ENCODE data around the gene CRYGB.
A peak's percentile ranks its signal among the peaks of the same experiment; 100 is the strongest.

The CRYGB gene, protein sequence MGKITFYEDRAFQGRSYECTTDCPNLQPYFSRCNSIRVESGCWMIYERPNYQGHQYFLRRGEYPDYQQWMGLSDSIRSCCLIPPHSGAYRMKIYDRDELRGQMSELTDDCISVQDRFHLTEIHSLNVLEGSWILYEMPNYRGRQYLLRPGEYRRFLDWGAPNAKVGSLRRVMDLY

DNA sequence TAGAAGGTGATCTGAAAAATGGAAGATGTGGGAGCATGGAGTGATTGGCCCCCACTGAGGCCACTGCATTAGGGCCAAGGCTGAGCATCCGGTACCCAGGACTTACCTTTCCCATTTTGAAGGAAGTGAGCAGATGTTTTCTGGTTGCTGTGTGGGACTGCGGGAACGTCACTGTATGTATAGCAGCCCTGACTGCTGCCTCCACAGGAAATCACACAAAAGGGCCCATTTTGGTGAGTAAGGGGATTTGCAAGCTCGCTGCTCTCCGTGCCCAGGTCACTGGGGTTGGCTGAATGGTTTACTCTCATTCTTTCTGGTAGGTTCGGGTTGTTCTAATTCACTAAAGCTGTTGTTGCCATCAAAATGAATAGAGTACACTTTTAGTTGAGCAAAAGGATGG is at the start of gene CRYGB:
TSS of gene CRYGB (minus strand) at position 153 of the 400 bp plus-strand sequence. CDS start at position 115, 38 bp downstream.
- DNase-seq, result no peak

DNA sequence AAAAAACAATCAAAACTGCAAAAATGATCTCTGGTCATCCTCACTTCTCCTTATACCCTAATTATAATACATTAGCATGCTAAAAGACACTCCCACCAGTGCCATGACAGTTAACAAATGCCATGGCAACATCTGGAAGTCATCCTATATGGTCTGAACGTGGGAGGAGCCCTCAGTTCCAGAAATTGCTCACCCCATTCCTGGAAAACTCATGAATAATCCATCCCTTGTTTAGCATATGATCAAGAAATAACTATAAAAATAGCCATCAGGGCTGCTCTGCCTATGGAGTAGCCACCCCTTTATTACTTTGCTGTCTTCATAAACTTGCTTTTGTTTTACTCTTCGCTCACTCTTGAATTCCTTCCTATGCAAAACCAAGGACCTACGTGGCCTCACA is 49.6 kb upstream of the CRYGB start:
- no peak for DNase-seq

DNA sequence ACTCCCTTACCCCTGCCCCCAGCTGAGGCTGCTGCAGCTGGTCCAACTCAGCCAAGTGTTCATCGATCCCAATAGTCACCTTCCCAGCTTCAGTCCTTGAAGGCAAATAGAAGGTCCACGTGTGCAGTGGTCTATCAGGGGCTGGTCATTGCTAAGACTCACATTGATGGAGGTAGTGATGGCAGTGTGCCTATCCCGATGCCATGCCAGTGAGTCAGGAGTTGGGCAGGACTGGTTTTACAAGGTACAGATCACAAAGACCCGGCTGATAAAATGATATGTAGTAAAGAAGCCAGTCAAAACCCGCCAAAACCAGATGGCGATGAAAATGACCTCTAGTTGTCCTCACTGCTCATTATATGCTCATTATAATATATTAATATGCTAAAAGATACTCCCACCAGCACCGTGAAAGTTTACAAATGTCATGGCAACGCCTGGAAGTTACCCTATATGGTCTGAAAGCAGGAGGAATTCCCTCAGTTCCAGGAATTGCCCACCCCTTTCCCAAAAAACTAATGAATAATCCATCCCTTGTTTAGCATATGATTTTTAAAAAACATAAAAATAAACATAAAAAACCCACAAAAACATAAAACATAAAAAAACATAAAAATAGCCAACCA is 46.8 kb upstream of the CRYGB start:
- DNase-seq, result no peak

DNA sequence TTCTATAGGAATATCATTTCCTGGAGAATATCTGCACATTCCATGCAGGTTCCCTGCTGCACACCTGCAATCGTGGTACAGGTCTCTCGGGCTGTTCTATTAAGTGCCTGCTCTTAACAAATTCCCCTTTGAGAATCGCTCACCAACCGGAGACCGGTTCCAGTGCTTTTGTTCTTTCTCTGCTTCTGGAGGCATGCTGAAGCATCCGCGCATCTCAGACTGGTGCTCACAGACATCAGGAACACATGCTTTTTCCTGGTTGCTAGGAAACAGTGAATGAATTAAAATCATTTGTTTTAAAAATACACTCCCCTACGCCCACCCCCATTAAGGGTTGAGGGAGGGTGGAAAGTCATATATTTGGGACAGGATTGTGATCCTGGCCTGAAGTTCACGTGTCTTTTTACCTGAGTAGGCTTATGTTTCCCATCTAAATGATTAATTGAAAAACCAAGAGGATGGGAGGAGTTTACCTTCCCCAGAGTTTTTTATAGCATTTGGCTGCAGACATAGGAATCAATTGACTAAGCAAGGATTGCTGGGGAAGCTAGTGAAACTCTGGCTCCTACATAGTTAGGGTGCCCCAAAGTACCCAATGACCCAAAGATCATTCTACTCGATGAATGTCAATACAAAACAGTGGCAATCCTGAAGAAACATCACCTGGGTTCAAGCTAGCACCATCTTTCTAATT is 44.0 kb upstream of the CRYGB start, which contains the start of gene C2orf80:
TSS of gene C2orf80 (minus strand) at position 221 of the 694 bp plus-strand sequence. CDS start 3,044 bp downstream, outside the sequence.
- DNase-seq, result no peak

DNA sequence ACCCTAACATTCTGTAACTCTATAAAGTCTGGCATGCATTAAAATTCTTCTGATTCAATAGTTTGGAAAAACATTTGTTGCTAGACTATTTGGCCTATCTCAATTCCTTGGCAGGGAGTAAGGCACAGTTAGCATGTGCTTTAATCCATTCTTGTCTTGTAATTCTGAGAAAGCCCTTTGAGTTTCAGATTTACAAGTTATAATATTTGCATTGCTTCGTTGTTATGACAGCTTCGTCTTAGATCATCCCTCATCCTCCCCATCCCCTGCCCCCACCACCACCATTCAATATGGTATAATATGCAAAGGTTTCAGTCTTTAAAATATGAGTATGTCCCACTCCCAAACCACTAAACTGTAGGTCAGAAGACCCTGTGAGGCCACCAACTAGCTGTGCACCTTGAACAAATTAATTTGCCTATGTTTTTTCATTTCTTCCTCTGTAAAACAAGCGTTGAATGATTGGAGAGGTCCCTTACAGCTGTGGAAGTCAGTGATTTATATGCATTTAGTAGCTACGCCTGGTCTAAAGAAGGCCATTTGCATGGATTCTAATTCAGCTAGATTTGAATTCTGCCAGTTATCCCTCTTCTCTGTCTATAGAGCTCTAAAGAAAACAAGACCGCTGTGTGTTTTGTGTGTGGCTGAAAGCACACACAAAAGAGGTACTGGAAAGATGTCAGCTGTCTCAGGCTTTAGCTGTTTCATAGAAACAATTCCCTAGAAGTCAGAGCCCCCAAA is 43.3 kb upstream of the CRYGB start:
- DNase-seq, result no peak

DNA sequence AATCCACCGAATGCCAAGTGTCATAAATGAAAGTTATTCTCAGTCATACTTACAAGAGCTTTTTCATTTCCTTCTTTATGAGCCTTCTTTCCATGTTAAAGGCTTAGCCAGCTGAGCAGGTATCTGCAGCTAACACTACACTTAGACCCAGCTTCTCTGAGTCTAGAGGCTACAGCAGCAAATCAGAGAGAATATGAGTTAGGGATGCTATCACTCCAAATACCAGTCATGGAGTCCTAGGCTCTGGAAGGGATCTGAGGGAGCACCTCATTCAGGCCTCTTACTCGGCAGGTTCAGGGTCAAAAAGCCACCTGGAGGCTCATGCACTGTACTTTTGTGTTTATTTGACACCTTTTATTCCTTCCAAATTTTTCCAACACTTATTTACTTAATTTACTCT is 40.9 kb upstream of the CRYGB start:
- DNase-seq, result no peak

DNA sequence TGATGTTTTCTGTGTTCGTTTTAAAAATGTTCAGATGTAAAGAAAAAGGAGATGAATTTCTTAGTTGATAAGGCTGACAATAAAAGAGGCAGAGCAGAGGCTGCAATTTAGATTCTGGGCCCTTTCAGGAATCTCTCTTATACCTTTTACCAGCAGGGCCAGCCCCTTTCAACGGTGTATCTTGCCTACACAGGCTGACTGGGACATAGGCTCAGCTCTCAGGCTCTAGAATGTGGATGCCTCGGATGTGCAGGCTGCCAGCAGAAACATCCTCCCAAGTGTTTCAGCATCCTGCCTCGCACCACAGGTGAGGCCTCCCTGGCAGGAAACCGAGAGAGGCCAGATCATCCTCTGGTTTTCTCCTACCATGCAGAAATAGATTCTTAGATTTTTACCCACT is 40.5 kb upstream of the CRYGB start:
- no peak for DNase-seq

DNA sequence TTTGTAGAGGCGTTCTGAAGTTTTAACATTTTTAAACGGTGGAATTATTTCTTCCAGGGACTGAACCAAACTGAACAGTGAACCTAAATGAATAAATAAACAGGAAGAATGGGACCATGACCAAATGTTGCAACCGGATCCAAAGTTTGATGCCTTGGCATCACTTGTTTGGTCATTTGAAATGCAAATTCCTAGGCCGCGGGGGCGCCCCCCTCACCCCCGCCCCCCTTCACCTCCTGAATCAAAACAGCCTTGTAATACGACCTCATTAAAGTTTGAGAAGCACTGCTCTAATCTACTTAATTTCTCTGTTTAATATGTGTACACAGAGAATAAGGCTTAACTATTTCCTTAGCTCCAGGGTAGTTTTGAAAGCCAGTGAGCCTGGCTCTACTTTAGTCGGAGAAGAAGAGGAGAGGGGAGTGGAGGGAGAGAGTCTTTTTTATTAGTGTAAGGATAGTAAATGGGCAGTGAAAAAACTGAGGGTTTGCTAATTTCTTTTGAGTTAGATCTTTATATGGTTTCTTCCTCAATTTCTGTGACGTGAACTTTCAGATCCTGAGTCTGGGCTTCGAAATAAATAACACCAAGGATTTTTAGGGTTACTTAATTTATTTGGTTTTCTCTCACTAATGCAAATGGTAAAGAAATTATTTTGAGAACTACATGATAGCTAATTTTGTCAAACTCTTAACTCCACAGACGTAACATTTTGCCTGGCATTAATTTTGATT is 38.2 kb upstream of the CRYGB start:
- no peak for DNase-seq

DNA sequence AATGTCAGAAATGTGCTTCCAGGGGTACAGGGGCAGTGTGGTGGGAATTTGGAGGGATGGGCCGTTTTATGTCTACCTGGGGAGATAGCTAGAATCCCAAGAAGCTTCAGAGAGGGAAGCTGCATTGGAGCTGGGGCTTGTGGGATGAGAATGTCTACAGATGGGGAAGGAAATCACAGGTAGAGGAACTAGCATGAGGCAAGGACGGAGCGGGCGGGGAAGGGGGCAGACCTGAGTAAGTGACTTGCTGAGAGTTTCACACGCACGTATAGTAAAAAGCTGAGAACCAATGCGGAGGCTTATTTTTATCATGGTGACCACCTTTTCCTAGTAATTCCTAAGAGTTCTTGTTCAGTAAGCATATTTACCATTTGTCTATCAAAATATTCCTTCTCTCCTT is 37.6 kb upstream of the CRYGB start:
- peak in 1 of 2 donors; percentile 7 for DNase-seq

DNA sequence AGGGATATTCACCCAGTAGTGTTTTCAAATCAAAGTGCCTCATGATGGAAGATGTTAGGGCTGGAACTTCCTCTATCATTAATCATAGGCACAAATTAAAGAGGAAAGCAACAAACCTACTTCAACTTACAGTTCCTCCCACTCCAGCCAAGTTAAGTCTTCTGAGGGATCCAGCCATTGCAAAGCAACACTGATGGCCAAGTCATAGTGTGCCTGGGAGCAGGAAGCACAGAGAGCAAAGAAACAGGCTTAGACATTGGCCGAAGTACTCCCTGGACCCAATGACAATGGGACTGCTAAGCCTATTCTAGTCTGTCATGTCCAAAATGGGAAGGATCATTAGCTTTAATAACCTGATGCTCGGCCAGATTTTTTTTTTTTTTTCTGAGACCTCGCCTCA is 36.9 kb upstream of the CRYGB start:
- no peak for DNase-seq

DNA sequence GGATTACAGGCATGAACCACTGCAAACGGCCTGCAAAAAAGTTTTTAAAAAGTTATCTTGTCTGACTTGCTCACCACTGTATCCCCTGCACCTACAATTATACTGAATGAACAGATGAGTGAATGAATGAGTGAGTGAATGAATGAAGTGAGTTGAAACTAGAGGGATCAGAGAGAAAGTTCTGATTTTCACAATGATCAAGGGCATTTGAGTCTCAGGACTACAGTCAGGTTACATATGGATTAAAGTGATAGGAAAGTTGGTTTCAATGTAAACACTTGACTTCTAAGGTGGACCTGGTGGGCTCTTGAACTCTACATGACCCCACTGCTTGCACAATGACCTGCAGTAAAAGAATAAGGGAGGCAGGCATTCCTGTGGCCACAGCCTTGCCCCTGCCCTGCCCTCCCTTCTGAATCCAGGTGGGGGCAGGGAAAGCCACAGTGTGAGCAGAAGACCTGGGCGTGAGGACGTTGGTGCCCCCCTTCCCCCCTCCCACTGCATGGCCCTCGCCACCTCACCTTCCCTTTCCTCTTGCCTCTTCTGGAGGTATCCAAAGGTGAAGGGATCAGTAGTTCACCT is 33.2 kb upstream of the CRYGB start:
- no peak for DNase-seq

DNA sequence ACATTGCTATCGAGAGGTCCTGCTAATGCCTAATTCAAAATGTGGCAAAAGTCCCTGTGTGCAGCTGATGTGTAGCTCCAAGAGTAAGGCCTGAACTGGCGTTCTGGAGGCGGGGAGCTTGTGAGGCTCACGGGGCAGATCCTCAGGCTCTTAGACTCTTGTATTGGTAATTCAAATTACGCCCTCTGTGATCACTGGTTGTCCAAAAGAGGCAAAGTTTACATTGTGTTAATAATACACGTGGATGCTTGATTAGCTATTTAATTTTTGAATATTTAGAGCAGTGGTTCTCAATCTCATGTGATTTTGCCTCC is 29.8 kb upstream of the CRYGB start:
- DNase-seq, result no peak

DNA sequence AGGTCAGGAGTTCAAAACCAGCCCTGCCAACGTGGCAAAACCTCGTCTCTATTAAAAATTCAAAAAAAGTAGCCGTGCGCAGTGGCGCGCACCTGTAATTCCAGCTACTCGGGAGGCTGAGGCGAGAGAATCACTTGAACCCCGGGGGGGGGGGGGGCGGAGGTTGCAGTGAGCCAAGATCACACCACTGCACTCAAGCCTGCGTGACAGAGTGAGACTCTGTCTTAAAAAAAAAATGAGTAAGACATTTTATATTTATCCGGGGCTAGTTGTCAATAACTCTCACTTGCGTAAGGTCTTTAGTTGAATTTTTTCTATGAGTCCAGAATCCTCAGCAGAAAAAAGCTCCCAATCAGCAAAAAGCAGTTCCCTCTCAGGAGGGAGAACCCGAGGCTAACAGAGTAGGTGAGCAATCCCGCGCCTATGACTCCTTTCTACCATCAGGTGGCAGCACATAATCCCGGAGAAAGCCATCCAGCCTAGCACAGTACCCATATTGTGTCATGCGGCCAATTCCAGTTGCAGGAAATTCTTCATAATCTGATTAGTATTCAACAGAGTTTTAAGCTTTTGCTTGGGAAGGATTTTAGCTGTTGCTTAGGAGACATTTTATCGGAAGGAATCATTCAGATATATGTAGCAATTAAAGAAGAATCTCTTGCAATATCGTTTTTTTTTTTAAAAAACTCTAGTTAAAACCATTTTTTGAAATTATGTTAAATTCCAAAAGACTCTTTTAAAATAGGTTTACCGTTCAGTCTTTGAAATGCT is 29.3 kb upstream of the CRYGB start:
- DNase-seq, result peak; percentile 59

DNA sequence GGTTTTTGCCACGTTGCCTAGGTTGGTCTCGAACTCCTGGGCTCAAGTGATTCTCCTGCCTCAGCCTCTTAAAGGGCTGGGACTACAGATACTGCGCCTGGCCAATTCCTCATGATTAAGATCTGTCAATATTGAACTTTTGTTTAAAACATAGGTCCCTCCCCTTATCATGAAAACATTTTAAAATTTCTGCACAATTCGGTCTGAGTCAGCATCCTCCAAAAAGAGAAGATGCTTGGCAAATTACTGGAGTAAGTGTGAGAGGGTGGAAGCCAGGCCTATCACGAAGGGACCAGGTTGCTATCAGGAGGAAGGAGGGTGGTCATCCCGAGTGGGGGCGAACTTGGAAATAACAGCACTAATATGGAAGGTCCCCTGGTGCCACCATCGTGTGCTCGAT is 28.2 kb upstream of the CRYGB start:
- DNase-seq, result no peak

DNA sequence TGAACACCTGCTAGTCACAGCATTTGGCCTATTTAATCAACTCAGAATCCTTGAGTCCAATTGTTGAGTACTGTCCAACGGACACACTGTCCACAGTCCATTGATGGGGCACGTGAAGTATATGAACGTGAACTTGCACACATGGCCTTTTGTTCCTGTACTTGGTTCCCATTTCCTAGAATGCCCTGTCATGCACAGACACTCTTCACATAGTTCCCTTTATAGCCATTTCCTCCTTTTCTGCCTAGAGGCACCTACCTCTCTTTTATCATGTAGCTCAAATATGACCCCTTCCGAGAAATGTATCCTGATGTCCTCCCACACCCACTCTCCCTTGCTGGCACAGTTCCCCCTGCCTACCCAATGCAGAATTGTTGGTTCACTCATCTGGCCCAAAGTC is 26.2 kb upstream of the CRYGB start:
- peak in 1 of 2 donors; percentile 16 for DNase-seq

DNA sequence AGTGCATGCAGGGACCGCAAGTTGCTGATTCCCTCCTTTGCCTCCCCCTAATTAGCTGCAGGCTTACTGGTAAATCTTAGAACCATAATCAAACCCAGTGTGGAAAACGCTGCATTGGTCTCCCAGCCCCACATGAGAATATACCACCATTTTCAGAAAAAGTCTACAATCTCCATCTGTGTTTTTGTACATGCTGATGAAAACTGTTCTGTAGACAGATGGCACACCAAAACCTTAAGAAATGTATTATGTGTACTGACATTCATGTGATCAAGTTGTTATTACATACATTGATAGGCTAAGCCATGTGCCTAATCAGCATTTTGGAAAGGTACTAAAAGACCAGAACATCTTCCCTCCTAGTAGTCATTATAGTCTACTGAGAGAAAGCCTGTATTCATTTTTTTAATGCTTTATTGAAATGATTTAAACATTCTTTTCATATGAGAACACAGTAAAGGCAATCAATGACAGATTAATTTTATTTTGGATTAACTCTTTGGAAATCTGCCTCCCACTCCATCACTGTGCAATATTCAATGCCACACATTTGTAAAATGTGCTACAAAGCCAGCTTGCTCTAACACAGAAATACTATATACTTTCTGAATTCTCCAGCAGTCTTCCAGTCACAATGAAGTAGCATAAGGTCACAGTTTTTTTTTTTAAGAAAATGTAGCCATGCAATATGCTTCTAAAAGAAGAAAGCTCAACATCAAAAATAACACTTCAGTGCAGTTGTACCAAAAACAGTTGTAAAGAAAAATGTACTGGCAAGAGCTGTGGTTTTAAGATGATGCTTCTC is 19.2 kb upstream of the CRYGB start:
- DNase-seq, result no peak

DNA sequence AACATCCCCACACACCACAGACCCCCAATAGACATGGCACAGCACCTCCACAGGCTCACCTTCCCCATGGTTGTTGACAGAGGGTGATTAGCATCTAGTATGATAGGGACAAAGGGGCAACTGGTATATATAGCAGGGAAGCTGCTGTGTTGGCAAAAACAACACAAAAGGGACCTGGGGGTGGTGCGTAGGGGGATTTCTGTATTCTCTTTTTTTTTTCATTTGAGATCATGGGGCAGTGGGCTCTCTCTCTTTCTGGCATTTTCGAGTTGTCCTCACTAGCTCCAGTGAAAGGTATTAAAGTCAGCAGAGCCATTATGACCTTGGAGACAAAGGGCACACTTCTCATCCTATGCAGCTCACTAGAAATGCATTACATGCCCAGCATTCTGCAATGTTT is 17.5 kb upstream of the CRYGB start, which contains the start of gene CRYGA:
TSS of gene CRYGA (minus strand) at position 101 of the 400 bp plus-strand sequence. CDS start at position 68, 33 bp downstream.
- DNase-seq, result no peak

DNA sequence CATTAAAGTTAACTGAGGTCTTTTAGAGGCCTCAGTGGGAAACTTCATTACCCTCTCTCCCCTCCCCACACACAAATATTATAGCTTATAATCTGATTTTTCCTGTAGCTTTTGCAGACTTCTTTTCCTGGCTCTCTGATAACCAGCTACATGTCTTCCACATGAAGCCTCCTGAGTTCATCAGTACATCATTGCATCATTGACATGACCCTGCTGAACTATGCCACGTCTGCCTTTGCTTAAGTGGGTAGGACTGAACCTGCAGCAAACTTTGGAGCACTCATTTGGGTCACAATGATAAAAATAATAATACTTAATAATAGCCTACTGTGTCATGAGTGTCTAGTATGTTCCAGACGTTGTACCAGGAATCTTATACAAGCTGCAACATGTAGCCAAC is 10.5 kb upstream of the CRYGB start:
- no peak for DNase-seq

DNA sequence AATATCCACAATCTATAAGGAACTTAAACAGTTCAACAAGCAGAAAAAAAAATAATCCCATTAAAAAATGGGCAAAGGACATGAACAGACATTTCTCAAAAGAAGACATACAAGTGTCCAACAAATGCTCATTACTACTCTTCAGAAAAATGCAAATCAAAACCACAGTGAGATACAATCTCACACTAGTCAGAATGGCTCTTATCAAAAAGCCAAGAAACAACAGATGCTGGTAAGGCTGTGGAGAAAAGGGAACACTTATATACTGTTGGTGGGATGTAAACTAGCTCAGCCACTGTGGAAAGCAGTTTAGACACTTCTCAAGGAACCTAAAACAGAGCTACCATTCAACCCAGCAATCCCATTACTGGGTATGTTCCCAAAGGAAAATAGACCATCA is 7.2 kb upstream of the CRYGB start:
- DNase-seq, result no peak

DNA sequence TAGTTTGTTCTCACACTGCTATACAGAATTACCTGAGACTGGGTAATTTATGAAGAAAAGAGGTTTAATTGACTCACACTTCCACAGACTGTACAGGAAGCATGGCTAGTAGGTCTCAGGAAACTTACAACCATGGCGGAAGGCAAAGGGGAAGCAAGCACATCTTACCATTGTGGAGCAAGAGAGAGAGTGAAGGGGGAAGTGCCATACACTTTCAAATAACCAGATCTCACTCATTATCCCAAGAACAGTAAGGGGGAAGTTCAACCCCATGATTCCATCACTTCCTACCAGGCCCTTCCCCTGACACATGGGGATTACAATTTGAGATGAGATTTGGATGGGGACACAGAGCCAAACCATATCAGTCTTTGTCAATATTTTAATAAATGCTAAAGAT is 5.0 kb upstream of the CRYGB start:
- no peak for DNase-seq

DNA sequence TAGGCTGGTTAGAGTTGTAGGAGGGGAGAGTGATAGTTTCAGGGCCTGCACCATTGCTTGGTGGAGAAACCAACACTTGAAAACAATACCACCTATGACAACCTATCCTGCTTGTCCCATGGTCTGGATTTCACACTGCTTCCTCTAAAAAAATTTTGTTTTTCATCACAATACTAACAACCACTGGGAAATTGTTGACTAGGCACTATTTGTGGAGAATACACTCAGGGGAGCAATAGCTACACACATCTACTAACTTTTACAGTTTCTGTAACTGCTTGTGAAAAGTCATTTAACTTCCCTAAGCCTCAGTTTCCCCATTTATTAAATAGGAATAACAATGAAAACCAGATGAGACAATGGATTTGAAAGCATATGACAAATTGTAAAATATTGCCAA is 4.1 kb upstream of the CRYGB start:
- no peak for DNase-seq
